Hepatocyte (in vitro differentiated cells): ENCODE results near the gene SNRPD3. TPM values are rescaled to one million over a fixed set of nuclear protein-coding genes. Genes with fewer than 3 reads are reported as not detected.

Experiments used
- DNase-seq: peaks from one replicate; pipeline ENCODE4 v3.0.0-alpha.2; 2016; ENCODE audit warnings: low spot score
- H2AFZ ChIP-seq: fragments of 200-600 bp; sonication (generic); 2 replicates; pipeline ENCODE4 v1.6.0; 2016; ENCODE audit warnings: antibody characterized with exemption, mild to moderate bottlenecking
- H3K27ac ChIP-seq: fragments of 200-600 bp; sonication (generic); 2 replicates; pipeline ENCODE4 v1.5.1; 2016; ENCODE audit warnings: mild to moderate bottlenecking
- H3K27me3 ChIP-seq: fragments of 200-600 bp; sonication (generic); 2 replicates; pipeline ENCODE4 v1.6.1; 2016
- H3K36me3 ChIP-seq: fragments of 200-600 bp; sonication (generic); replicated peaks from 2 replicates; pipeline ENCODE4 v1.5.1; 2016; ENCODE audit warnings: low read depth; ENCODE audit not compliant: insufficient read depth
- H3K4me1 ChIP-seq: fragments of 200-600 bp; sonication (generic); 2 replicates; pipeline ENCODE4 v1.5.1; 2016; ENCODE audit warnings: mild to moderate bottlenecking, moderate library complexity; ENCODE audit not compliant: insufficient read depth
- H3K4me2 ChIP-seq: fragments of 200-600 bp; sonication (generic); 2 replicates; pipeline ENCODE4 v1.6.0; 2016
- H3K4me3 ChIP-seq: fragments of 200-600 bp; sonication (generic); 2 replicates; pipeline ENCODE4 v1.5.1; 2016; ENCODE audit warnings: mild to moderate bottlenecking
- H3K79me2 ChIP-seq: fragments of 200-600 bp; sonication (generic); 2 replicates; pipeline ENCODE4 v1.6.0; 2017; ENCODE audit warnings: mild to moderate bottlenecking
- H3K9me2 ChIP-seq: fragments of 200-600 bp; sonication (generic); replicated peaks from 2 replicates; pipeline ENCODE4 v1.6.0; 2017; ENCODE audit warnings: mild to moderate bottlenecking; ENCODE audit not compliant: insufficient read depth
- H3K9me3 ChIP-seq: fragments of 200-600 bp; sonication (generic); 2 replicates; pipeline ENCODE4 v1.5.1; 2016; ENCODE audit warnings: low read depth, mild to moderate bottlenecking
- H4K20me1 ChIP-seq: fragments of 200-600 bp; sonication (generic); 2 replicates; pipeline ENCODE4 v1.6.0; 2016; ENCODE audit warnings: mild to moderate bottlenecking; ENCODE audit not compliant: insufficient read depth, poor library complexity, severe bottlenecking
- EZH2 ChIP-seq: fragments of 200-600 bp; sonication (generic); IDR thresholded peaks from 2 replicates; pipeline ENCODE4 v1.6.1; 2016; ENCODE audit warnings: antibody characterized with exemption, mild to moderate bottlenecking, borderline replicate concordance
- EZH2phosphoT487 ChIP-seq: fragments of 200-600 bp; sonication (generic); IDR thresholded peaks from one replicate; pipeline ENCODE4 v1.6.1; 2018; ENCODE audit warnings: antibody characterized with exemption, mild to moderate bottlenecking, low read depth, moderate library complexity; ENCODE audit not compliant: unreplicated experiment, severe bottlenecking
- WGBS: methylation state at CpG from one replicate; pipeline ENCODE4 v1.1.6; 2016; ENCODE audit warnings: low lambda C conversion rate; ENCODE audit errors: missing lambda C conversion rate; 5-methylcytosine and 5-hydroxymethylcytosine counted together
- polyA plus RNA-seq: library from polyadenylated mRNA; unstranded; fragments of >200 nt; fragmentation: Nextera tagmentation; extraction: Ambion mirVana; gene quantifications from 2 replicates; pipeline ENCODE4 v1.2.1, GENCODE V29; 2016
- total RNA-seq: library from RNA; depleted of rRNA; stranded (reverse); fragments of >200 nt; gene quantifications from 2 replicates; pipeline ENCODE4 v1.2.3, GENCODE V29; 2014
- TF ChIP-seq, protein P1 (sequence below): fragments of 200-600 bp; sonication (generic); IDR thresholded peaks from 2 replicates; pipeline ENCODE4 v1.5.1; 2016; ENCODE audit warnings: antibody characterized with exemption, mild to moderate bottlenecking; ENCODE audit not compliant: poor library complexity

SNRPD3 gene
- total and polyA plus RNA-seq, 2 experiments from 2014 or later = 122 to 185 TPM

DNA sequence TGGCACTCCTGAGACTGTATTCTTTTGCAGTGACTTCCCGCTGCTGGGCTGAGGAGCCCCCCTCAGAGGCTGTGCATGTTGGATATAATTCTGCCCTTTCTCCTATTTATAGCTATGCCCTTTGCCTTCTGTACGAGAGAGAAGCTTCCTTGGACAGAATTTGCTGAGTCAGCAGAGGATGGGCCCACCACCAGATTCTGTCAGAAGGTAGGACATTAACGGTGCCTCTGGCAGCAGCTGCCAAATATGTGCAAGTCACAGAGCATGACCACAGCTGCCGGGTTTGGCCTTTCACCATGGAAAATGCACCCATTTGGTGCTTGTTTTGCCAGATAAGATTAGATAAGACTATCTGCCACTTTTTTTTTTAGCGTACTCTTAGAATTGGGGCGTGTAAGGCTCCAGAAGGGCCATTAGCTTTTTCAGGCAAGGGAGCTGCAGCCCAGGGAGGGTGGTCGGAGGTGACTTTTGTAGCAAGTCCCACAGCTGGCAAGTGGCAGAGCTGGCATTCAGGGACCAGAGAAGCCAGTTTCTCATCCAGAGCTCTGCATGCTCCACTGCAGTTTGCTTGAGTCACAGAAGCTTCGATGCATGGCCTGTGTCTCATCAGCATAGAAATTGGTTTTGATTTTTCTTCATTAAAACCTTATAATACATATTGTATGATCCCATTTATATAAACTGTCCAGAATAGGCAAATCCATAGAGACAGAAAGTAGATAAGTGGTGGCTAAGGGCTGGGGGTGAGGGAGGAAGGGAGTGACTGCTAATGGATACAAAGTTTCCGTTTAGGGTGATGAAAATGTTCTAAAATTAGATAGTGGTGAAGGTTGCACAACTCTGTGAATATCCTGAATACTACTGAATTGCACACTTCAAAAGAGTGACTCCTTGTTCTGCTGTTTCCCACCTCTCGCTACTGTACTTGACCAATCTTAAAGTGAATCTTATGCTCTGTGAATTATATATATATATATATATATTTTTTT is 44.9 kb upstream of the SNRPD3 start:
- Histone ChIP-seq H2AFZ (no peak overlapping the region), H3K4me2 (peak overlapping the region; percentile 54), H3K9me3 (no peaks in the 10 kb centered on the region), H3K4me1 (peaks cover 34% of the 10 kb centered on the region), H4K20me1 (no peaks in the 10 kb centered on the region), H3K79me2 (no peaks in the 10 kb centered on the region), H3K9me2 (no peaks in the 10 kb centered on the region), H3K27me3 (no peaks in the 10 kb centered on the region), H3K27ac (peak overlapping the region; percentile 6), H3K36me3 (no peaks in the 10 kb centered on the region), H3K4me3 (no peak overlapping the region)
- WGBS = 39% methylated on average over 10 of the region's 10 CpGs
- DNase-seq = peak; percentile 51
- no peak for TF ChIP-seq EZH2phosphoT487
- TF ChIP-seq, protein P1, sequence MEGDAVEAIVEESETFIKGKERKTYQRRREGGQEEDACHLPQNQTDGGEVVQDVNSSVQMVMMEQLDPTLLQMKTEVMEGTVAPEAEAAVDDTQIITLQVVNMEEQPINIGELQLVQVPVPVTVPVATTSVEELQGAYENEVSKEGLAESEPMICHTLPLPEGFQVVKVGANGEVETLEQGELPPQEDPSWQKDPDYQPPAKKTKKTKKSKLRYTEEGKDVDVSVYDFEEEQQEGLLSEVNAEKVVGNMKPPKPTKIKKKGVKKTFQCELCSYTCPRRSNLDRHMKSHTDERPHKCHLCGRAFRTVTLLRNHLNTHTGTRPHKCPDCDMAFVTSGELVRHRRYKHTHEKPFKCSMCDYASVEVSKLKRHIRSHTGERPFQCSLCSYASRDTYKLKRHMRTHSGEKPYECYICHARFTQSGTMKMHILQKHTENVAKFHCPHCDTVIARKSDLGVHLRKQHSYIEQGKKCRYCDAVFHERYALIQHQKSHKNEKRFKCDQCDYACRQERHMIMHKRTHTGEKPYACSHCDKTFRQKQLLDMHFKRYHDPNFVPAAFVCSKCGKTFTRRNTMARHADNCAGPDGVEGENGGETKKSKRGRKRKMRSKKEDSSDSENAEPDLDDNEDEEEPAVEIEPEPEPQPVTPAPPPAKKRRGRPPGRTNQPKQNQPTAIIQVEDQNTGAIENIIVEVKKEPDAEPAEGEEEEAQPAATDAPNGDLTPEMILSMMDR = no peak
- no peak for TF ChIP-seq EZH2

DNA sequence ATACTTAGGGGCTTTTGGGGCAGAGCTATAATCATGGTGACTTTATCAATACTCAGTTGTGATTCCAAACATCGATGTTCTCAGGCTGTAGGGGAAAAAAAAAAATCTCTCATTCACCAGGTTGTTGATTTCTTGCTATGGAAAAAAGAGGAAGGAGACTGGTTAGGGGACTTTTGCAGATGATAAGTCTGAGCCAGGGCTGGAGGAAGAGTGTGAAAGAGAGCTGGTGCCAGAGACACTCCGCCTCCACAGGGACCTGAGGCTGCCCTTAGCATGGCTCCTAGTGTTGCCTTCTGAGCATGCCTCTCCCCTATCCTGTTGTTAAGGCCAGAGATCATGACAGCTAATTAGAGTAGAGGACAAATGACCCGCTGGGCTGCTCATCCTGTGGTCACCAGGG is 43.8 kb upstream of the SNRPD3 start:
- 87% methylated on average over 3 of the region's 3 CpGs for WGBS
- no peak overlapping the region for H3K4me3 ChIP-seq

DNA sequence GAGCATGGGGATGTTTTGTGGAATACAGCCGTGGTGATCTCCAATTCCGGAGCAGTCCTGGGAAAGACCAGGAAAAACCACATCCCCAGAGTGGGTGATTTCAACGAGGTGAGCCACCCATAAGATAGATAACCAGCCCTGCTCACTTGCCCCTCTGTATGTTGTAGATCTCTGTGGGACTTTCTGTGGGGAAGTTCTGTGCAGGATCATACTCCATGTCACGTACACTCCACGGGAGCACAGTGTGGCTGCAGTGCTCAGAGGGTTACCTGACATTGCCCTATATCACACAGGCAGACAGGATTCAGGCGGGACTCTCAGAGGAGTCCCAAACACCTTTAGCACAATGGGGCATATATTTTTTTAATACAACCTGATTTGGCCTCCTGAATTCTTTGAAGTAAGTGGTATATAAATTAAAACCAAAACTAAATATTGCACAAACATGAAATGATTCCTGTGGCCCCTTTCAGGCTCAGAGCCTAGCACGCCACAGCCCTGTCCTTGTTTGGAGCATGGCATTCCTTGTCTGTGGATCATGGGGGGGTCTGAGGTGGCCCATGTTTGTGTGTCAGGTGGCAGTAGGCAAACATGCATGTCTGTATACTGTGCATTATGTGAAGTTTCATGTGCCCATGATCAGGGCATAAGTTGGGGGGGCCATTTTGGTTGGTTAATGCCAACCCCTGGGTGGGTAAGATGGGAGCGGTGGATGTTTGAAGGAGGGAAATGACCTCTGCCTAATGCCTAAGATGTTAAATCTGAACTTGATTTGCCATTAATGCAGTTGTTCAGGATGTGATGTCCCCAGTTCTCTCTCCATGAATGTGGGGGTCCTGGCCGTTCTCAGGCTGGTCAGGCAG is 42.2 kb upstream of the SNRPD3 start:
- H3K4me3 ChIP-seq = no peak overlapping the region
- H2AFZ ChIP-seq = no peak overlapping the region
- H3K9me3 ChIP-seq = no peaks in the 10 kb centered on the region
- H3K27ac ChIP-seq = peak overlapping the region; percentile 24
- peaks cover 29% of the 10 kb centered on the region for H3K4me1 ChIP-seq
- H3K36me3 ChIP-seq = no peaks in the 10 kb centered on the region
- 80% methylated on average over 9 of the region's 9 CpGs for WGBS
- H4K20me1 ChIP-seq = no peaks in the 10 kb centered on the region
- no peak for DNase-seq
- H3K4me2 ChIP-seq = peak overlapping the region; percentile 16
- no peaks in the 10 kb centered on the region for H3K9me2 ChIP-seq
- TF ChIP-seq, protein P1 = no peak
- TF ChIP-seq EZH2phosphoT487 (no peak), EZH2 (no peak)
- no peaks in the 10 kb centered on the region for H3K27me3 ChIP-seq
- H3K79me2 ChIP-seq = no peaks in the 10 kb centered on the region

More for the DNA sequence above, 43.8 kb upstream of the SNRPD3 start:
- Histone ChIP-seq H4K20me1 (no peaks in the 10 kb centered on the region), H3K27ac (no peak overlapping the region), H3K4me1 (peaks cover 35% of the 10 kb centered on the region), H3K9me2 (no peaks in the 10 kb centered on the region), H3K79me2 (no peaks in the 10 kb centered on the region), H2AFZ (no peak overlapping the region), H3K36me3 (no peaks in the 10 kb centered on the region), H3K9me3 (no peaks in the 10 kb centered on the region), H3K4me2 (no peak overlapping the region), H3K27me3 (no peaks in the 10 kb centered on the region)
- TF ChIP-seq EZH2phosphoT487 (no peak), EZH2 (no peak)
- TF ChIP-seq, protein P1 = no peak
- no peak for DNase-seq
